ENCODE results near the gene CEP20.
"Not testable (repeated sequence)": the region's sequence is repeated elsewhere in the genome, so short reads cannot be mapped to it uniquely, and the experiment has no call there.

The CEP20 gene

GRCh38 chr16:15858921-15859668, 29.3 kb downstream of the CEP20 start:
- DNase-seq (ENCODE audit: low read depth in 2 of 2, low spot score in 1 of 2): no peak

- DNase-seq (ENCODE audit: low read depth in 2 of 2, low spot score in 1 of 2): no peak
Measured at GRCh38 chr16:15857724-15858560, 30.5 kb downstream of the CEP20 start.

- DNase-seq (ENCODE audit: low read depth in 2 of 2, low spot score in 1 of 2): no peak
Measured at GRCh38 chr16:15856901-15857698, 31.3 kb downstream of the CEP20 start, which contains the start of gene MYH11. TSS of gene MYH11 (minus strand) at chr16:15857028. CDS start at chr16:15838252, 18,776 bp downstream.

GRCh38 chr16:15856182-15856581, 32.2 kb downstream of the CEP20 start:
- no peak for DNase-seq (ENCODE audit: low read depth in 2 of 2, low spot score in 1 of 2)

DNA sequence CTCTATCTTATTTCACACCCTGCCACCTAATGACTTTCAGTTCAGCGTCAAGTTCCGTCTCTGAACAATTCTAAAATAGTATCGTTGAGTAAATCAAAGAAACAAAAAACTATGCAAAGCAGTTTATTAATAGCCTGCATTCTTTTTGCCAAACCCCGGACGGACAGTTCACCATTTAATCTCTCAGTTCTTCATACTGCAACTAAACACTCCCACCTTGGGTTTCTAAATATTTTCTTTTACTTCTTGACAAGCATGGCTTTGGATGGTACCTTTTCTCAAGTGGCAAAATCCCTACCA, 32.7 kb downstream of the CEP20 start:
- no peak for DNase-seq (ENCODE audit: low read depth in 2 of 2, low spot score in 1 of 2)

DNA sequence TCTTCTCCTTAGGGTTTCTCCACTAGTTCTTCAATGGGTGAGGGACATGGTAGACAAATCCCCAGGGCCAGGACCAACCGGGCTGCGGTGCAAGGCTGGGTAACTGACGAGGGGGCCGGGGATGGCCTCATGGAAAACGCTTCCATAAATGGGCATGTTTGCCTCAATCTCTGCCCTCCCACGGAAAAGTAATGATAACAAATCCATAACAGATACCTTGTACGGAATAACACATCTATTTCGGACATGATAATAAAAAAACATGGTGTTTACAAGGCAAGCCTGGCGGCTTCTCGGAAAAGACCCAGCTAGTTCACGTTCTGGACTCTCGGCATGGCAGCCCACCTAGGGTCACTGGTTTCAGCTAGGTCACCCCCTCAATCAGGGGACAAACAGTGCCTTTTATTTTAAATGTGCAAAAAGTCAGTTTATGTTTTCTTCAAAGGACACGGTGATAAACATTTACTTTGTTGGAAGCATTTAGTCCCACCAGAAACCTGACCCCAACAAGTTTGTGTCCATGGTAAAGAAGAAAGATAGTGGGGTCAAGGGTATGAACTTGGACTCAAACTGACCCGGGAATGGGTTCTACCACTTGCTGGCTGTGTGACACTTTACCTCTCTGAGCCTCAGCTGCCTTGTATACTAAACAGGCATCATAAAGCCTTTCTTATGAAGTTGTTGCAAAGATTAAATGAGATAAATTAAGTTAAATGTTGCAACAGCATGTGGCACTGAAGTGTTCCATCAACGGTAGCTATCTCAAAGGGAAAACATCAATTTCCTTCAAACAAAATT, 33.3 kb downstream of the CEP20 start:
- DNase-seq (ENCODE audit: low read depth in 2 of 2, low spot score in 1 of 2): no peak

- no peak for DNase-seq (ENCODE audit: low read depth in 2 of 2, low spot score in 1 of 2)
Measured at GRCh38 chr16:15854061-15854460, 34.3 kb downstream of the CEP20 start.

DNA sequence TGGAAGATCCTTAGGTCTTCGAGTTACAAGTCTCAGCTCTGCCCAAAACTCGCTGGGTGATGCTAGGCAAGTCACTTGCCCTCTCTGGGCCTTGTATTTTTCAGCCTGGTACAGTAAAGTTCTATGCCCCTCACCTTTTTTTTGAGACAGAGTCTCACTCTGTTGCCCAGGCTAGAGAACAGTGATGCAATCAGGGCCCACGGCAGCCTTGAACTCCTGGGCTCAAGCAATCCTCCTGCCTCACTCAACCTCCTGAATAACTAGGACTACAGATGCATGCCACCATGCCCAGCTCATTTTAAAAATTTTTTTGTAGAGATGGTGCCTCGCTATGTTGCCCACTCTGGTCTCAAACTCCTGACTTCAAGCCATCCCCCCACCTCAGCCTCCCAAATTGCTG, 35.4 kb downstream of the CEP20 start:
- DNase-seq (ENCODE audit: low read depth in 2 of 2, low spot score in 1 of 2): no peak

GRCh38 chr16:15850555-15850954, 37.8 kb downstream of the CEP20 start:
- DNase-seq (ENCODE audit: low read depth in 2 of 2, low spot score in 1 of 2): not testable (repeated sequence)

- no peak for DNase-seq (ENCODE audit: low read depth in 2 of 2, low spot score in 1 of 2)
Measured at GRCh38 chr16:15849209-15849981, 39.0 kb downstream of the CEP20 start.

- DNase-seq (ENCODE audit: low read depth in 2 of 2, low spot score in 1 of 2): no peak
Measured at GRCh38 chr16:15847611-15848175, 40.7 kb downstream of the CEP20 start.

GRCh38 chr16:15846510-15846909, 41.9 kb downstream of the CEP20 start:
- DNase-seq (ENCODE audit: low read depth in 2 of 2, low spot score in 1 of 2): no peak

DNA sequence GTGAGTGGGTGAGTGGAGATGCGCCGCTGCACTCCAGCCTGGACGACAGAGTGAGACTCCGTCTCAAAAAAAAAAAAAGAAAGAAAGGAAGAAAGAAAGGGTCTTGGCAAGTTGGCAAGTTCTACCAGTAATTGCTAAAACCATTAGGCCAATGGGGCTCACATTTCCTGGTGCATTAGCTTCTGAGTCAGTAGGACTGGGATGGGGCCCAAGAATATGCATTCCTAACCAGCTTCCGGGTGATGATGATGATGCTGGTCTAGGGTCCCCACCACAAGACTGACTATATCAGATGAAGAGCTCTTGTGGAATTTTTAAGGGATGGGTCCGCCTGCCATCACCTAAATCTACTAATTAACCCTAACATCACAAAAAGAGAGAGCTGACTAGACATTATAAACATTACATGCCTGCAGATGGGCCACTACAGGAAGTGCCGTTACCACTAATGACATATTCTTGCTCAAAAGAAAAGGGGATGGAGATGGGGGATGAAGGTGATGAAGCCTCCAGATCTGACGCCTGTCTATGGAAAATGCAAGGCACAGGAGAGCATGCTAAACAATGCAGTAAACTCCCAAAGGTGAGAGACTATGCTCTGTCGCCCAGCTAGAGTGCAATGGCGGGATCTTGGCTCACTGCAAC, 44.6 kb downstream of the CEP20 start:
- DNase-seq (ENCODE audit: low read depth in 2 of 2, low spot score in 1 of 2): no peak

DNA sequence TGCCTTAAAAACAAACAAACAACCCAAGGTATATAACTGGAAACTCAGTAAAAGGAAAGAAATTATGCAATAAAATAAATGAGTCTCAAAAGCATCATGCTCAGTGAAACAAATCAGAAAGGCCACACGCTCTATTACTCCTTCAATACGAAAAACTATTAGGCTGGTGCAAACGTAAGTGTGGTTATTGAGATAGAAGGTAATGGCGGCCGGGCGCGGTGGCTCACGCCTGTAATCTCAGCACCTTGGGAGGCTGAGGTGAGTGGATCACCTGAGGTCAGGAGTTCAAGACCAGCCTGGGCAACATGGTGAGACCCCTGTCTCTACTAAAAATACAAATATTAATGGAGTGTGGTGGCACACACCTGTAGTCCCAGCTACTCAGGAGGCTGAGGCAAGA, 49.2 kb downstream of the CEP20 start:
- DNase-seq (ENCODE audit: low read depth in 2 of 2, low spot score in 1 of 2): not testable (repeated sequence)

GRCh38 chr16:15837761-15838160, 50.6 kb downstream of the CEP20 start:
- no peak for DNase-seq (ENCODE audit: low read depth in 2 of 2, low spot score in 1 of 2)

GRCh38 chr16:15836965-15837611, 51.3 kb downstream of the CEP20 start:
- DNase-seq (ENCODE audit: low read depth in 2 of 2, low spot score in 1 of 2): no peak

- no peak for DNase-seq (ENCODE audit: low read depth in 2 of 2, low spot score in 1 of 2)
Measured at GRCh38 chr16:15836074-15836473, 52.3 kb downstream of the CEP20 start.

DNA sequence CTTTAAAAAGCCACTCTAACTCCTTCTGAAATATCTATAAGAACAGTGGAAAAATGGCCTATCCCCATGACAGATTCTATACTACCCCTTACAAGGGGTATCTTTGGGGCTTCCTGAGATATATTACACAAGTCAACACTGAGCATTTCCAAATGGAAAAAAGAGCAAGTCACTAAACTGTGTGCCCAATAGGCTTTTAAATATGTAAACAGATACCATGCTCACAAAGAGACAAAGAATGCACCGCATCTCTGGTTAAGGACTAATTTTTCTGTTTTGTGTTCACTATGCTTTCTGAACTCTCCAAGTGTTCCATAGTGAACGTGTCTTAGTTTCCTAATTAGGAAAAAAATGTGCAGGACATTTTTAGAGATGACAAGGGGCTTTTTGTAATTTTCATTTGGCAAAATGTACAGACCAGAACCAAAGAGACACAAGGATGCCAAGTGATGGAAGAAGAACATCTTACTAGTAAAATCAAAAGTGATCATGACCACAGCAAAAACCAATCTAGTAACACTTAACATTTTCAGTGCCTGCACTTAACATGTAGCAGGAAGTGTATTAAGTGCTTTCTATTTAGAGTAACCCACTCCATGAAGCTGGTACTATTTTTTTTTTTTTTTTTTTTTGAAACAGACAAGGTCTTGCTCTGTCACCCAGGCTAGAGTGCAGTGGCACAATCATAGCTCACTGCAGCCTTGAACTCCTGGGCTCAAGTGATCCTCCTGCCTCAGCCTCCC, 53.1 kb downstream of the CEP20 start:
- no peak for DNase-seq (ENCODE audit: low read depth in 2 of 2, low spot score in 1 of 2)

Measured in stimulated activated CD8-positive, alpha-beta memory T cell treated with anti-CD3 and anti-CD28 coated beads, Interleukin-4, amount 100 ng/mL, for 4 hours (primary cell).